Activated naive CD8-positive, alpha-beta T cell treated with anti-CD3 and anti-CD28 coated beads, Interleukin-2, amount 50 U/mL, for 24 hours (primary cell): ENCODE measurements around the gene WDR7.

ENCODE experiments used
- ATAC-seq: fragments of 150-1000 bp; cut with Tn5 transposase; one replicate; pipeline ENCODE4 v1.10.0; 2021
- DNase-seq: peaks from one replicate; pipeline ENCODE4 v3.0.0; 2021
- H3K27ac Mint-ChIP-seq: one replicate; pipeline ENCODE4 v1.8.0; 2021; ENCODE audit warnings: mild to moderate bottlenecking, mixed read lengths
- H3K27me3 Mint-ChIP-seq: one replicate; pipeline ENCODE4 v1.8.0; 2021; ENCODE audit warnings: mixed read lengths
- H3K36me3 Mint-ChIP-seq: one replicate; pipeline ENCODE4 v1.8.0; 2021; ENCODE audit warnings: low read depth, mixed read lengths
- H3K4me1 Mint-ChIP-seq: one replicate; pipeline ENCODE4 v1.8.0; 2021; ENCODE audit warnings: mixed read lengths
- H3K4me3 Mint-ChIP-seq: one replicate; pipeline ENCODE4 v1.8.0; 2021; ENCODE audit warnings: mild to moderate bottlenecking, moderate library complexity, mixed read lengths
- H3K9me3 Mint-ChIP-seq: one replicate; pipeline ENCODE4 v1.8.0; 2021; ENCODE audit warnings: mixed read lengths

The WDR7 gene

DNA sequence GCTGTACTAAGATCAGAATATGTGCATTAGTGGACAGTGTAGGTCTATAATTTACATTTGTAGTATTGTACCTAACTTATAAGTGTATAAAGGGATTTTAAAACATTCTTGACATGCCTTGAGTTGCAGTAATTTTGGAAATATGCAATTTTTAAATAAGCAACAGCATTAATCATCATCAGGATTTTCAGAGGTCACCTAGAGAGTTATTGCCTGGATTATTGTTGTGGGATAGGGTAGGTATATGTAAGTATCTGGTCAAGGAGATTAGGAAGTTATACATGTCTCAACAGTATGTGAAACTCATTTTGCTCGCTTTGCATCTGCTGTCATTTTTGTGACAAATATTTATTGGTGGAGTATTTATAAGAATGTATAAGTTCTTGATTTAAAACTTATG is 184.2 kb downstream of the WDR7 start:
- H3K27me3 Mint-ChIP-seq, result no peaks in the 10 kb centered on the region
- no peaks in the 10 kb centered on the region for H3K9me3 Mint-ChIP-seq
- ATAC-seq (no peak), DNase-seq (no peak)
- no peaks in the 10 kb centered on the region for H3K4me1 Mint-ChIP-seq
- H3K4me3 Mint-ChIP-seq, result no peak overlapping the region
- H3K27ac Mint-ChIP-seq, result no peak overlapping the region
- H3K36me3 Mint-ChIP-seq, result peaks cover 8% of the 10 kb centered on the region

DNA sequence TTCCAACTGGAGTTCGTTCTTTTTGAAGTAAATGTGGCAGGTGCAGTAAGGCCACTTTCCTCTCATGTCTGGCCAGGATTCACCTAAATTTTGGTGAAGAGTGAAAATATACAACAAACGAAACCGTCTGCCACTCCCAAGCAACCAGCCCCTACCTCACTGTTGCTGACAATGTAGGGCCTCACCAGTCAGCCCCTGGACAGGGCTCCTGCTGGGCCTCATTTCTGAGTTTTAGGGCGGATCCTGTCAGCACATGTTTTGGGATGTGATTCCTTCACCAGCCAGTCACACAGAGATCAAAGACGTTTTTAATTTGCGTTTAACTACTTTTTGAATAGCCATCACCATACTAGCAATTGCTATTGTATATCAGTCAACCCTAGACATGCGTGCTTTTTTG is 185.0 kb downstream of the WDR7 start:
- no peak for ATAC-seq
- H3K27me3 Mint-ChIP-seq, result no peaks in the 10 kb centered on the region
- H3K36me3 Mint-ChIP-seq, result peaks cover 5% of the 10 kb centered on the region
- no peaks in the 10 kb centered on the region for H3K4me1 Mint-ChIP-seq
- H3K9me3 Mint-ChIP-seq, result no peaks in the 10 kb centered on the region
- no peak overlapping the region for H3K27ac Mint-ChIP-seq
- no peak overlapping the region for H3K4me3 Mint-ChIP-seq
- DNase-seq, result no peak

DNA sequence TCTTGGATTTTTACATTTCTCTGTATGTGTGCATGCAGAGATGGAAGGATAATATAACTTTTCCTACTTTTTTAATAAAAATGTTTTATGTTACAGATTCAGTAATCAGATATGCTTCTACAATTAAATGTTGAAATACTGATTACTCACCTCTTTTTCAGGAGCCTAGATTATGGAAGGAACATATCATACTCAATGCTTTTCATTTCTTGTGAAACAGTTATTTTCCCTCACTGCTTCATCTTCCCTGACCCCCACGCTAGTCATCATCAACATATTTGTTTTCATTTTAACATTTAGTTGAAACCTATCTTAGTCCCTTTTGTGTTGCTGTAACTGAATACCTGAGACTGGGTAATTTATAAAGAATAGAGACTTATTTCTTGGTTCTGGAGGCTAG is 190.7 kb downstream of the WDR7 start:
- ATAC-seq (no peak), DNase-seq (no peak)
- Mint-ChIP-seq H3K27me3 (no peaks in the 10 kb centered on the region), H3K4me1 (no peaks in the 10 kb centered on the region), H3K27ac (no peak overlapping the region), H3K4me3 (no peak overlapping the region), H3K36me3 (peaks cover 17% of the 10 kb centered on the region), H3K9me3 (no peaks in the 10 kb centered on the region)

DNA sequence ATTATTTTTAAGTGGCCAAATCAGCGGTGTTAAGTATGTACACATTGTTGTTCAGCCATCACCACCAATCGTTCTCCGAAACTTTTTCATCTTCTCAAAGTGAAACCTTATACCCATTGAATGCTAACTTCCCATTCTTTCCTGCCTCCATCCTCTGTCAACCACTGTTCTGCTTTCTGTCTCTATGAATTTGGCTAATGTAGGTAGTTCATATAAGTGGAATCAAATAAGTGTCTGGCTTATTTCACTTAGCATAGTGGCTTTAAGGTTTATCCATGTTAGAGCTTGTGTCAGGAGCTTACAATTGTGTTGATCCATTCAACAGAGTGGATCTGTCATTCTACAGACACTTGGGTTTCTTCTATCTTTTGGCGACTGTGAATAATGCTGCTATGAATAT is 192.1 kb downstream of the WDR7 start:
- H3K27ac Mint-ChIP-seq, result no peak overlapping the region
- no peaks in the 10 kb centered on the region for H3K9me3 Mint-ChIP-seq
- DNase-seq, result no peak
- peaks cover 17% of the 10 kb centered on the region for H3K36me3 Mint-ChIP-seq
- H3K4me3 Mint-ChIP-seq, result no peak overlapping the region
- no peak for ATAC-seq
- H3K4me1 Mint-ChIP-seq, result no peaks in the 10 kb centered on the region
- no peaks in the 10 kb centered on the region for H3K27me3 Mint-ChIP-seq

DNA sequence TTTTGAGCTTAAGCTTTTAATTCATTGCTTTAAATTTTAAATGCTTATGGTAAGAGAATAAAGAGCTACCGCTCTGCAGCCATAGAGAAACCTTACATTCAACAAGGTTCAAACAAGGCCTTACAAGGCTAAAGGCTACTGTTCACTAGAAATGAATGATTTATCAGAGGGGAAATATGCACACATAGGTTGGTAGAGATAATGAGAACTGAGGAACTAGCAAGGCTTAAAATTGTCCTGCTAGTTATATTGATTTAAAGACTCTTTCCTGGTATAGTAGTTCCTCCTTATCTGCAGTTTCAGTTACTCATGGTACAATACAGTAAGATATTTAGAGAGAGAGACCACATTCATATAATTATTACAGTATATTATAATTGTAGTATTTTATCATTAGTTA is 193.4 kb downstream of the WDR7 start:
- H3K36me3 Mint-ChIP-seq, result peaks cover 19% of the 10 kb centered on the region
- DNase-seq, result no peak
- H3K4me3 Mint-ChIP-seq, result no peak overlapping the region
- H3K27me3 Mint-ChIP-seq, result no peaks in the 10 kb centered on the region
- no peaks in the 10 kb centered on the region for H3K4me1 Mint-ChIP-seq
- peaks cover 5% of the 10 kb centered on the region for H3K9me3 Mint-ChIP-seq
- no peak for ATAC-seq
- H3K27ac Mint-ChIP-seq, result no peak overlapping the region

DNA sequence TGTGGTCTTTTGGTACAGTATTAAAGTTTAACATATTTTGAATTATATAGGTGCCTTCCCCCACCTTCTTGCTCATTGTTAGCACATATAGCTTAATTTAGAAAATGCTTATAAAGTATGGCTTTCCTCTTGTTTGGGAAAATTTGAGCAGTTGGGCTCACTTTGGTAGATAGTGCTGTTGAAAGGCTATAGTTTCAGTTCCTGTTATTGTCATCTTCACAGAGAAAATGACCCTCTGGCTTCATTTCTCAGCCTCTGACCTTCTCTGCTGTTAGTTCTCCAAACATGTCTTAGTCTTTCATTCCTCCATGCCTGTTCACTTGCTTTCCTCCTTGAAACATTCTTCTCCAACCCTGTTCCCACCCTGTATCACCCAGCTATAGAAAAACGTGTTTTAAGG is 200.6 kb downstream of the WDR7 start:
- Mint-ChIP-seq H3K27ac (no peak overlapping the region), H3K9me3 (peaks cover 5% of the 10 kb centered on the region), H3K4me3 (no peak overlapping the region), H3K27me3 (no peaks in the 10 kb centered on the region), H3K4me1 (peaks cover 3% of the 10 kb centered on the region), H3K36me3 (peaks cover 5% of the 10 kb centered on the region)
- DNase-seq, result no peak
- ATAC-seq, result peak; percentile 15

DNA sequence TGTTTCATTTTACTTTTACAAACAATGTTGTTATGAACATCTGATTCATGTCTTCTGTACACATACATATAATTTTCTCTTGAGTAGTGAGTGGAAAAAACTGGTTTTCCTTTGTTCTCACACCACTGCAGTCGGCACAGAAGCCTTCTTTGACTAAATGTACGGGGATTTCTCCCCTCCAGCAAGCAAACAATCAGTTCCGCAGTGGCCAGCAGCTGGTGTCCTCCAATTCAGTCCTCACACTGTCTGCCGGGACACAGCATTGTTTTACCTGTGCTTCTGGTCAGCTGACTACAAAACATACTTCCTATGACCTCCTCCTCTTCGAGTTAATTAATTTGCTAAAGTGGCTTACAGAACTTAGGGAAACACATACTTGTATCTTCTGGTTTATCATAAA is 202.8 kb downstream of the WDR7 start:
- H3K9me3 Mint-ChIP-seq, result peaks cover 2% of the 10 kb centered on the region
- H3K27ac Mint-ChIP-seq, result no peak overlapping the region
- no peak for ATAC-seq
- H3K27me3 Mint-ChIP-seq, result no peaks in the 10 kb centered on the region
- peaks cover 5% of the 10 kb centered on the region for H3K36me3 Mint-ChIP-seq
- no peak for DNase-seq
- no peak overlapping the region for H3K4me3 Mint-ChIP-seq
- H3K4me1 Mint-ChIP-seq, result peaks cover 3% of the 10 kb centered on the region

DNA sequence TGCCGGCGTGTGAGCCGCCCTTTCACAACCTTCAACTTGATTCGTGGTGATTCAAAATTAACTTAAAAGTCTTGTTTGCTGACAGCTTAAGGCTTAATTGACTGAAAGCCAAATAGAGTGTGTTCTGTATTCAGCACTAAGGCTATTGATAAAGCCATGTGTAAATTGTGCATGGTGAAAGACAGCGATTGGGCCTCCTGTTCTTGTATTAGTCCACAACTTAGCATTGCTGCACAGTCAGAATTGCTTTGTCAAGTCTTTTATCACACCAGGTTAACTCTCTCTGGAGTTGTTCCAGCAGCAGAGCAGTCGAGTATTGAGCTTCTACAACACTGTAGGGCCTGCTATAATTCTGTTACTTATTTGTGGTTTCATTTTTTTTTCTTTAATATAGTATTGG is 210.1 kb downstream of the WDR7 start:
- Mint-ChIP-seq H3K27me3 (no peaks in the 10 kb centered on the region), H3K27ac (no peak overlapping the region), H3K9me3 (no peaks in the 10 kb centered on the region), H3K4me1 (no peaks in the 10 kb centered on the region), H3K4me3 (no peak overlapping the region), H3K36me3 (no peaks in the 10 kb centered on the region)
- DNase-seq (no peak), ATAC-seq (no peak)

DNA sequence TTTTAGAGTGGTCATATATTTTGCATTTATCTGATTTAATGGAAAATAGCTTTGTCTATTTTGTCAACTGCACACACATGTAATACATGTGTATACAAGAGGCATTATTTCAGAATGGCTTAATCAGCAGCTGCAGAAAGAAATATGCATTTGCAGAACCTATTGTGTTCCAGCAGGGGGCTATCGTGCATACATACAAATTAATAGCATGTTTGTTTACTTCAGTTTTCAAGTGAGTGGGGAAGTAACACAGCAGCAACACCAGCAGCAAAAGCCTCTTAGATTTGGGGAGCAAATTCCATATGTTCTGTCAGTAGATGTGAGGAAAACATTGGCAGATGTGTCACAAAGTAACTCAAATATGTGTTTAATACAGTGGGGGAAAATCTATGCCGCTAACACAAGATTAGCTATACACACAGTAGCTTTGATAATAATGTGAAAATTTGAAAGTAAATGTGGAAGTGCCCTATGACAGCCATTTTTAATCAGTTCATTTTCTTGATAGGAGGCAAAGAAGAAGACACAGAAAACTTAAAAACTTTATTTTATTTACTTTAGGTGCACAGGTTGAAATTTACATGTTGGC is 218.1 kb downstream of the WDR7 start:
- no peak overlapping the region for H3K27ac Mint-ChIP-seq
- H3K27me3 Mint-ChIP-seq, result no peaks in the 10 kb centered on the region
- peaks cover 12% of the 10 kb centered on the region for H3K4me1 Mint-ChIP-seq
- H3K9me3 Mint-ChIP-seq, result no peaks in the 10 kb centered on the region
- H3K36me3 Mint-ChIP-seq, result no peaks in the 10 kb centered on the region
- ATAC-seq (no peak), DNase-seq (no peak)
- no peak overlapping the region for H3K4me3 Mint-ChIP-seq

DNA sequence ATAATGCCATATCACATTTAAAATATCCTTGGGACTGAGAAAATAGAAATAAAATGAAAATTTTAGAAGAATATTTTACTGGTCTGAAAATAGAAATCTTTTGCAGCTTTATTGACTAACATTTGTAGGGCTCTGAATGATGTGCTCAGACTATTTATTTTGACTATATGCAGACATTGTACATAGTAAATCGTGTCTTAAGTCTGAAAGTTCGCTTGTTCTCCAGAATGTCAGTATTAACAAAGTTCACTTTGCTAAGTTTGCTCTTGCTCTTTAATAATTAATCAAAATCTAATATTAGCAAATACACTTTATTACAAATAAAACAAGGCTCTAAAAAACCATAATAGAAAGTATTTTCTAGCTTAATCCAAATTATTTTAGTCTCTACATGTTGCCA is 219.8 kb downstream of the WDR7 start:
- no peak for ATAC-seq
- Mint-ChIP-seq H3K27me3 (no peaks in the 10 kb centered on the region), H3K4me3 (no peak overlapping the region), H3K4me1 (peaks cover 12% of the 10 kb centered on the region), H3K9me3 (no peaks in the 10 kb centered on the region), H3K27ac (no peak overlapping the region), H3K36me3 (no peaks in the 10 kb centered on the region)
- DNase-seq, result no peak

DNA sequence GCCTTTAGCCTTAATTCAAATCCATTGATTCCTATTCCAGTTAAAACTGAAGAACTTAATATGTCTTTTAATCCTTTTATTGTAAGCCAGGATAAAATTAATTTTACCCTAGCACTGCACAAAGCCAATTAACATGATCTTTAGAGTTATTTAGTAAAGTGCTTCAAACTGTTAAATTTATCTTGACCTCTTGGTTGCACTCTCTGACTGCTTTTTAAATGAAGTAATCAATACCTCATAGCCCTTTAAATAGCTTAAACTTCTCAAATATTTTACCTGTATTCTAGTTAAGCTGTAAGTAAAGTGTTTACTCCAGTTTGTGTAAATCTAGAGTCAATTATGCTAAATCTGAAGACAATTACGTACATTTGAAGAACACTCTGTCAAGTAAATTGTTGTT is 221.0 kb downstream of the WDR7 start:
- ATAC-seq, result no peak
- no peak for DNase-seq
- Mint-ChIP-seq H3K4me1 (peaks cover 12% of the 10 kb centered on the region), H3K9me3 (no peaks in the 10 kb centered on the region), H3K27me3 (no peaks in the 10 kb centered on the region), H3K36me3 (no peaks in the 10 kb centered on the region), H3K4me3 (no peak overlapping the region), H3K27ac (no peak overlapping the region)

DNA sequence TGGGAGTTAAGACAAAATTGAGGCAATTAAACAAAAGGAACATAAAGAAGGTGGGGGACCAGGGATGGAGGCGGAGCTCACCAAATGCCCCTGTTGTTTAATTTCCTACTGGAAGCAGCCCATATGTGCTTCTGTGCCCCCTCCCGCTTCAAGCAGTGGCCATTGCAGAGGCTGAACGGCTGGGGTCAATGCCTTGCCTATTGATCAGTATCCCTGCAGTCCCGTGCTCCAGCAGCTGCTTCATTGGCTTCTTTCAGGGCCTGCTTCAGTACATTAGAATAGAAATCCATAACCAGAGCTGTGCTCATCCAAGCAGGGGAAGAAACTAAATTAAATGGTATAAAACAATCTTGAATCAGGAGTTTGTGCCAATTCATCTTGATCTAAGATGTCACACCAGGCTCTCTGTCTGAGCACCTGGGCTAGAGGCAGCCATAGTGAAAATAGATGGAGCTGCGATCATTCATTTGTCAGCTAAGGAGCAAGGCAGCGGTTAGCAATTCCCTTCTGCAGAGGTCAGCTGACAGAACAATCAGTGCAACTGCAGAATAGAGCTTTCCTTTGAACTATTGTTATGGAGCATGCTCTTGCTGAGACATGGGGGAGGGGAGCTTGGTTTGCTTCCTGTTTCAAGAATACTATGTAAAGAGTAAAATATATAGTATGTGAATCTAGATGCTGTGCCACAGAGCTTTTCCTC is 222.4 kb downstream of the WDR7 start:
- ATAC-seq (no peak), DNase-seq (no peak)
- no peaks in the 10 kb centered on the region for H3K27me3 Mint-ChIP-seq
- H3K4me3 Mint-ChIP-seq, result no peak overlapping the region
- H3K9me3 Mint-ChIP-seq, result no peaks in the 10 kb centered on the region
- peaks cover 12% of the 10 kb centered on the region for H3K4me1 Mint-ChIP-seq
- H3K36me3 Mint-ChIP-seq, result no peaks in the 10 kb centered on the region
- H3K27ac Mint-ChIP-seq, result no peak overlapping the region

DNA sequence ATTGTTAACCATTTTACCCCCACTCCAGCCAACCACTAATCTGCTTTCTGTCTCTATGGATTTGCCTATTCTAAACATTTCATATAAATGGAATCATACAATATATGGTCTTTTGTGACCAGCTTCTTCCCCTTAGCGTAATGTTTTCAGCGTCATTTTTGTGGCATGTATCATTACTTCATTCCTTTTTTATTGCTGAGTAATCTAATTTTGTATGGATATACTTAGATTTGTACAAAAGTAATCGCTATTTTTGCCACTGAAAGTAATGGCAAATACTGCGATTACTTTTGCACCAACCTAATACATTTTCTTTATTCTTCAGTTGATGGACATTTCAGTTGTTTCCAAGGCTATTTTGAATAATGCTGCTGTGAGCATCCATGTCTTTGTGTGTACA is 227.6 kb downstream of the WDR7 start:
- peaks cover 17% of the 10 kb centered on the region for H3K36me3 Mint-ChIP-seq
- H3K4me1 Mint-ChIP-seq, result peaks cover 5% of the 10 kb centered on the region
- DNase-seq (no peak), ATAC-seq (no peak)
- no peak overlapping the region for H3K27ac Mint-ChIP-seq
- H3K9me3 Mint-ChIP-seq, result no peaks in the 10 kb centered on the region
- no peak overlapping the region for H3K4me3 Mint-ChIP-seq
- no peaks in the 10 kb centered on the region for H3K27me3 Mint-ChIP-seq

DNA sequence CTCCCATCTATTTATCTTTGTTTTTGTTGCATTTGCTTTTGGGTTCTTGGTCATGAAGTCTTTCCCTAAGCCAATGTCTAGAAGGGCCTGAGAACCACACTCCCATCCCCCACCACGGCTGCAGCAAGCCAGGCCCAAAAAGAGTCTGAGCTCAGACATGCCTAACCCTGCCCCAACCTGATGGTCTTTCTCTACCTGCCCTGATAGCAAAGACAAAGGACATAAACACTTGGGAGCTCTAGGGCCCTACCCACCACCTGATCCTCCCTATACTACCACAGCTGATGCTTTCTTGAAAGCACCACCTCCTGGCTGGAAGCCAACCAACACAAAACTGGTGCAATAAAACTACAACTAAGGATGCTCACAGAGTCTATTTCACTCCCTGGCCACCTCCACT is 233.4 kb downstream of the WDR7 start:
- Mint-ChIP-seq H3K9me3 (no peaks in the 10 kb centered on the region), H3K27me3 (no peaks in the 10 kb centered on the region)

DNA sequence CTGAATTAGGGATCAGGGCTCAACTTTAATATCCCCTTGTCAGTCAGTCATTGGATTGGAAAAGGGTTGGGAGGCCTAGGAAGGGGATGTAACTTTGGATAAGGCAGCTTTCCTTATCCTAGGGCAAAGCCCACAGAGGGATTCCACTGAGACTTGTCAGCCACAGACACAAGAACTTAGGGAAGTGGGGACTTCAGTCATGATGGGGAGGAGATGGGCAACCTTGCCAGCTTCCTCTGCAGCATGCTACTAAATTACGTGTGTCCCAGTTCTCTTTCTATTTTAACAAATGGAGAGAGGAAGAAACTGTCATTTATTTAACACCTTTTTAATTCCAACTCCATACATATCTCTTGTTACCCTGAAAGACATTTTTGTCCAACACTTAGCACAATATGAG is 237.8 kb downstream of the WDR7 start:
- Mint-ChIP-seq H3K27ac (no peak overlapping the region), H3K27me3 (no peaks in the 10 kb centered on the region)
- no peak for ATAC-seq

More for the DNA sequence above, 233.4 kb downstream of the WDR7 start:
- Mint-ChIP-seq H3K36me3 (peaks cover 30% of the 10 kb centered on the region), H3K4me3 (no peak overlapping the region), H3K4me1 (no peaks in the 10 kb centered on the region), H3K27ac (no peak overlapping the region)
- DNase-seq (no peak), ATAC-seq (no peak)

DNA sequence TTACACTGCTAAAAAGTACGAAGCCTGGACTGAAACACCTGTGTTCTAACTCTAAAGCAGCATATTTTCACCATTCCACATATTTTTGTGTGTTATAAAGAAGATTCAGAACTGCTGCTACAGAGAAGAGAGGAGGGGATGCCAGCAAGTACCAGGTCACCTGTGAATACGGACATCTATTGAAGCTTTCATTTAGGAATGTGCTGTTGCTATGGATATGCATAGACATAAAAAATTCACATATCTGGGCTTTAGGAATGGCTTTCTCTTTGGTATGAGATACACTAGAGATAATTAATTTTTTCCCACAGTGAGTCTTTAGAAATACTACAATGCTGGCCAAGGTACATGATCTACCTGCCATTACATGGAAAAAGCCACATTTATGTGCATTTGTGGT is 238.5 kb downstream of the WDR7 start:
- no peaks in the 10 kb centered on the region for H3K4me1 Mint-ChIP-seq
- no peak for ATAC-seq
- no peak overlapping the region for H3K4me3 Mint-ChIP-seq
- no peak overlapping the region for H3K27ac Mint-ChIP-seq
- DNase-seq, result no peak
- H3K9me3 Mint-ChIP-seq, result no peaks in the 10 kb centered on the region
- peaks cover 7% of the 10 kb centered on the region for H3K36me3 Mint-ChIP-seq
- H3K27me3 Mint-ChIP-seq, result no peaks in the 10 kb centered on the region

More for the DNA sequence above, 237.8 kb downstream of the WDR7 start:
- H3K4me3 Mint-ChIP-seq, result no peak overlapping the region
- H3K36me3 Mint-ChIP-seq, result peaks cover 14% of the 10 kb centered on the region
- no peak for DNase-seq
- H3K4me1 Mint-ChIP-seq, result no peaks in the 10 kb centered on the region
- H3K9me3 Mint-ChIP-seq, result no peaks in the 10 kb centered on the region
